ENCODE data around the gene BCORL1.

- TF ChIP-seq CTCF (IDR thresholded peaks at IDR 0.05; ENCODE audit: borderline replicate concordance, extremely low read depth, low read length, poor library complexity, severe bottlenecking) (no peak), EZH2 (IDR thresholded peaks at IDR 0.05; ENCODE audit: borderline replicate concordance, low read depth, low read length, severe bottlenecking) (no peak)
These were observed 14.7 kb downstream of the BCORL1 start for GRCh38 chrX:129997086-129997485.
